Stromal cell of bone marrow (primary cell): Measurements from ENCODE around the gene BACE1-AS.
A peak's percentile ranks its signal among the peaks of the same experiment; 100 is the strongest.

ENCODE experiments used
- DNase-seq: peaks from one replicate; pipeline ENCODE4 v3.0.0-alpha.2; 2012; ENCODE audit warnings: low read depth

Gene BACE1-AS

GRCh38 chr11:117327567-117328374 lies 36.6 kb downstream of the BACE1-AS start, which contains the start of gene CEP164:
TSS of gene CEP164 (plus strand) at chr11:117327854. CDS start at chr11:117338587, 10,733 bp downstream.
- peak; percentile 95 for DNase-seq

DNA sequence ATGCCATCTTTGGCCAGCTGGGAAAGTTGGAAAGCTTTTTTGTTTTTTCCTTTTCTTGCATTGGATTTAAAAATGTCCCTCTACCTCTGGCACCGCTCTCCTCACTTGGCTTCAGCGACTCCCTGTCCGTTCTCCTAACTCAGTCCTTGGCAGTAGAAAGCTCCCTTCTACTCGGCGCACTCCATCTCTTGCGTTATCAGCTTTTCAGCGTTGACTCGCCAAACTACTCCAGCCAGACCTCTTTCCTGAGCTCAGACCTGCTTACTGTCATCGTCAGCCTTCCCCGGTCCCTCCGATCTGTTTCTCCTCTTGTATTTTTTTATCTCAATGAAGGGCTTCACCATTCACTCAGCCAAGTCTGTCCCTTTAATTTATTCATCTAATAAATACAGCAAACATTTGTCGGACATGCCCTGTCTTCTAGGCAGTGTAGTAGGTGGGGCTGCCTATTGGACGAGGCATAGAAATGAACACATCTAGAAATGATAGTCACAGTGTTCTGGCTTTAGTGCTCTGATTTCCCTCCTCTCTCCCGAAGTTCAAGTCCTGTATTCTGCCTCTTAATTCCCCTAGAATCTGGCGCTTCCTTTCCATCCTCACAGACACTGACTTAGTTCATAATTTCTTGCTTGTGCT lies 37.3 kb downstream of the BACE1-AS start:
- DNase-seq = peak; percentile 17

- DNase-seq = no peak
Observed at GRCh38 chr11:117332843-117333242, 41.7 kb downstream of the BACE1-AS start.

DNA sequence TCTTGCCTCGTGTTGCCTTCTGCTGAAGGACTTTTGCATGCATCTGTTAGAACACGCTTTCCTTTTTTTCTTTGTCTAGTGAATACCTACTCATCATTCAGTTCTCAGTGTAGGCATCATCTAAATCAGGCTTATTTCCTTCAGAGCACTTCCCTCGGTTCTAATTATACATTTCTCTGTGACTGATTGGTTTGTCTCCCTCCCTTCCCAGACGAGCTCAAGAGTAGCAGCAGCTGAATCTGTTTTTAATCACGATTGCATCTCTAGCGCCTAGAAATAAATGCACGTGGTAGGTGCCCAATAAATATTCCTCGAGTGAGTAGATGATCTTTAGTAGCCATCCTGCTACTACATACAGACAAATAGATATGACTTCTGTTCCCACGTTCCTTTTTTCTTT lies 42.8 kb downstream of the BACE1-AS start:
- DNase-seq = no peak

DNA sequence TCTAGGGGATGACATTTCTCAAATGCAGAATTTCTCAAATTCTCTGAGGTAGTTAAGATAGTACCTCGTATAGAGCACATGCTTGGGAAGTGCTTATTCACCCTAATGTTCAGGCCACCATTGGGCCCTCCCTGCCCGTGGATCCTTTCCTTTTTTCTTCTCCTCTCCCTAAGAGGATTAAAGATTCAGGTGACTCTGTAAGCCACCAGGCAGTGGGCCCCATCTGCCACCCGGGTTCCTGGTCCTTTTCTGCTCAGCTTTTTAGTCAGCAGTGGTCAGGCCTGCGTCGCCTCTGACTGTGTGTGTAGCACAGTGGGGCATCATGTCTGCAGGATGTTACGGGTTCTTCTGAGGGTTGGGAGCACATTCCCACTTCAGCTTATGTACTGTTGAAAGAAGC lies 43.8 kb downstream of the BACE1-AS start:
- DNase-seq = no peak

DNA sequence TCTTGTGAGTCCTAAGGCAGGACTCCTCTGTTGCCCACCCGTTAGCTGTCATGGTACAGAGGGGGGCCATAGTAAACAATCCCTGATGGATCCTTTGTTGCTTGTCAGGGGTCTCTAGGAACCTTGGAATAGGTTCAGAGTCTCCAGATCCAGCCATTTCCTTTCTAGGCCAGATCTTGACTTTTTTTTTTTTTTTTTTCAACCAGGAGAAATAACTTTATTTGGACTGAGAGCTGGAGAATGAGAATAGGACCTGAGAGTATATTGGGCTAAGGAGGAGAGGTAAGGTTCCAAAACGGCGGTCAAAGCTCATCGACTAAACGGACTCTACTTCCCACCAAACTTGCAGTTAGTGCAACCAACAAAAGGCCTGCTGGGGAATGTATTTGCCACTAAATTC lies 44.3 kb downstream of the BACE1-AS start:
- DNase-seq = no peak

DNA sequence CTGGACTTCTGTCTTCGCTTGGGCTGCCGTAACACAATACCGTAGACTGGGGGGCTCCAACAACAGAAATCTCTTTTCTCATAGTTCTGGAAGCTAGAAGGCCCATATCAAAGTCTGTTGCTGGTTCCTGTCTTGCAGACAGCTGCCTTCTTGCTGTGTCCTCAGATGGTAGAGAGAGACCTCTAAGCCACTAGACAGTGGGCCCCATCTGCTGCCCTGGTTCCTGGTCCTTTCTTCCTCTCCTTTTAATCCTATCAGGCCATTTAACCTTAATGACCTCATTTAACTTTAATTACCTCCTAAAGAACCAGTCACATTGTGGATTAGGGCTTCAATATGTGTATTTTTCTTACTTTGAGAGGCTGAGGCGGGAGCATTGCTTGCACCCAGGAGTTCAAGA lies 45.9 kb downstream of the BACE1-AS start:
- no peak for DNase-seq
